ENCODE data around the gene CDKL1. TPM values are rescaled to one million over a fixed set of nuclear protein-coding genes. Genes with fewer than 3 reads are reported as not detected.

CDKL1 gene
- polyA plus RNA-seq, 1 of the 3 experiments (the other 2 are of a cell fraction) = 2.5 TPM

GRCh38 chr14:50363714-50364111 lies 33.0 kb downstream of the CDKL1 start:
- Histone ChIP-seq H3K4me2 (peak overlapping the region; percentile 40; the same call in 1 of the 2 replicates), H3K27me3 (ENCODE audit: insufficient read depth) (no peaks in the 10 kb centered on the region), H3K79me2 (ENCODE audit: insufficient read depth) (no peaks in the 10 kb centered on the region), H3K27ac (ENCODE audit: low read depth in 2 of 2, low read length in 1 of 2) (peak overlapping the region in 1 of 2 experiments; percentile 18; a peak in 2 of 4 replicates), H3K4me3 (ENCODE audit: low read depth in 2 of 2, low read length in 1 of 2) (no peak overlapping the region), H2AFZ (ENCODE audit: low read depth) (peak overlapping the region; percentile 63; the same call in 1 of the 2 replicates), H4K20me1 (ENCODE audit: insufficient read depth) (no peaks in the 10 kb centered on the region), H3F3A (replicated peaks; ENCODE audit: insufficient read depth) (no peaks in the 10 kb centered on the region), H3K36me3 (replicated peaks in 1 of 2; ENCODE audit: control insufficient read depth in 1 of 2, insufficient read depth in 2 of 2, low read length in 1 of 2) (no peaks in the 10 kb centered on the region), H3K9ac (no peak overlapping the region), H3K9me3 (no peaks in the 10 kb centered on the region), H3K9me2 (no peaks in the 10 kb centered on the region), H3K4me1 (ENCODE audit: control insufficient read depth in 1 of 2, insufficient read depth in 2 of 2, low read depth in 1 of 2, low read length in 1 of 2) (no peaks in the 10 kb centered on the region)
- TF ChIP-seq FOXM1 (IDR thresholded peaks at IDR 0.05; ENCODE audit: low read depth) = no peak
- TF ChIP-seq, protein P1, sequence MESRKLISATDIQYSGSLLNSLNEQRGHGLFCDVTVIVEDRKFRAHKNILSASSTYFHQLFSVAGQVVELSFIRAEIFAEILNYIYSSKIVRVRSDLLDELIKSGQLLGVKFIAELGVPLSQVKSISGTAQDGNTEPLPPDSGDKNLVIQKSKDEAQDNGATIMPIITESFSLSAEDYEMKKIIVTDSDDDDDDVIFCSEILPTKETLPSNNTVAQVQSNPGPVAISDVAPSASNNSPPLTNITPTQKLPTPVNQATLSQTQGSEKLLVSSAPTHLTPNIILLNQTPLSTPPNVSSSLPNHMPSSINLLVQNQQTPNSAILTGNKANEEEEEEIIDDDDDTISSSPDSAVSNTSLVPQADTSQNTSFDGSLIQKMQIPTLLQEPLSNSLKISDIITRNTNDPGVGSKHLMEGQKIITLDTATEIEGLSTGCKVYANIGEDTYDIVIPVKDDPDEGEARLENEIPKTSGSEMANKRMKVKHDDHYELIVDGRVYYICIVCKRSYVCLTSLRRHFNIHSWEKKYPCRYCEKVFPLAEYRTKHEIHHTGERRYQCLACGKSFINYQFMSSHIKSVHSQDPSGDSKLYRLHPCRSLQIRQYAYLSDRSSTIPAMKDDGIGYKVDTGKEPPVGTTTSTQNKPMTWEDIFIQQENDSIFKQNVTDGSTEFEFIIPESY (IDR thresholded peaks at IDR 0.05; ENCODE audit: borderline replicate concordance, low read depth) = no peak
- no peak for TF ChIP-seq CTCF (IDR thresholded peaks at IDR 0.05)
- TF ChIP-seq TEAD4 (IDR thresholded peaks at IDR 0.05; ENCODE audit: borderline replicate concordance, insufficient read depth) = no peak
- TF ChIP-seq GABPA (IDR thresholded peaks at IDR 0.05; ENCODE audit: low read depth) = no peak
- TF ChIP-seq, protein P2, sequence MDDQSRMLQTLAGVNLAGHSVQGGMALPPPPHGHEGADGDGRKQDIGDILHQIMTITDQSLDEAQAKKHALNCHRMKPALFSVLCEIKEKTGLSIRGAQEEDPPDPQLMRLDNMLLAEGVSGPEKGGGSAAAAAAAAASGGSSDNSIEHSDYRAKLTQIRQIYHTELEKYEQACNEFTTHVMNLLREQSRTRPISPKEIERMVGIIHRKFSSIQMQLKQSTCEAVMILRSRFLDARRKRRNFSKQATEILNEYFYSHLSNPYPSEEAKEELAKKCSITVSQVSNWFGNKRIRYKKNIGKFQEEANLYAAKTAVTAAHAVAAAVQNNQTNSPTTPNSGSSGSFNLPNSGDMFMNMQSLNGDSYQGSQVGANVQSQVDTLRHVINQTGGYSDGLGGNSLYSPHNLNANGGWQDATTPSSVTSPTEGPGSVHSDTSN (IDR thresholded peaks at IDR 0.05) = no peak
- TF ChIP-seq NRF1 (IDR thresholded peaks at IDR 0.05; ENCODE audit: low read depth, low read length) = no peak
- TF ChIP-seq ELF1 (IDR thresholded peaks at IDR 0.05) = no peak
- no peak for TF ChIP-seq RAD21 (IDR thresholded peaks at IDR 0.05; ENCODE audit: low read length)
- no peak for TF ChIP-seq MEF2A (IDR thresholded peaks at IDR 0.05; ENCODE audit: borderline replicate concordance, low read depth)
- ChIA-PET POLR2A (no interaction called here), CTCF (no interaction called here)
- WGBS (ENCODE audit: low lambda C conversion rate) = 92% methylated on average over 4 of the region's 4 CpGs
- no peak for DNase-seq

- Histone ChIP-seq H3F3A (replicated peaks; ENCODE audit: insufficient read depth) (no peaks in the 10 kb centered on the region), H3K27ac (ENCODE audit: low read depth in 2 of 2, low read length in 1 of 2) (peak overlapping the region in 1 of 2 experiments; percentile 18; a peak in 2 of 4 replicates), H3K9ac (no peak overlapping the region), H3K4me1 (ENCODE audit: control insufficient read depth in 1 of 2, insufficient read depth in 2 of 2, low read depth in 1 of 2, low read length in 1 of 2) (no peaks in the 10 kb centered on the region), H2AFZ (ENCODE audit: low read depth) (peak overlapping the region; percentile 63), H3K4me2 (peak overlapping the region; percentile 40; the same call in 1 of the 2 replicates), H3K9me3 (no peaks in the 10 kb centered on the region), H3K36me3 (replicated peaks in 1 of 2; ENCODE audit: control insufficient read depth in 1 of 2, insufficient read depth in 2 of 2, low read length in 1 of 2) (no peaks in the 10 kb centered on the region), H4K20me1 (ENCODE audit: insufficient read depth) (no peaks in the 10 kb centered on the region), H3K9me2 (no peaks in the 10 kb centered on the region), H3K27me3 (ENCODE audit: insufficient read depth) (no peaks in the 10 kb centered on the region), H3K4me3 (ENCODE audit: low read depth in 2 of 2, low read length in 1 of 2) (no peak overlapping the region), H3K79me2 (ENCODE audit: insufficient read depth) (no peaks in the 10 kb centered on the region)
- POLR2A ChIA-PET = no interaction called here
- CTCF ChIA-PET = no interaction called here
- DNase-seq = no peak
- 90% methylated on average over 14 of the region's 14 CpGs for WGBS (ENCODE audit: low lambda C conversion rate)
- TF ChIP-seq IRF3 (IDR thresholded peaks at IDR 0.05; ENCODE audit: low read depth, low read length) = no peak
- TF ChIP-seq EP300 (IDR thresholded peaks at IDR 0.05; ENCODE audit: borderline replicate concordance in 1 of 2, low read depth in 1 of 2, low read length in 1 of 2) = no peak
- TF ChIP-seq, protein P3, sequence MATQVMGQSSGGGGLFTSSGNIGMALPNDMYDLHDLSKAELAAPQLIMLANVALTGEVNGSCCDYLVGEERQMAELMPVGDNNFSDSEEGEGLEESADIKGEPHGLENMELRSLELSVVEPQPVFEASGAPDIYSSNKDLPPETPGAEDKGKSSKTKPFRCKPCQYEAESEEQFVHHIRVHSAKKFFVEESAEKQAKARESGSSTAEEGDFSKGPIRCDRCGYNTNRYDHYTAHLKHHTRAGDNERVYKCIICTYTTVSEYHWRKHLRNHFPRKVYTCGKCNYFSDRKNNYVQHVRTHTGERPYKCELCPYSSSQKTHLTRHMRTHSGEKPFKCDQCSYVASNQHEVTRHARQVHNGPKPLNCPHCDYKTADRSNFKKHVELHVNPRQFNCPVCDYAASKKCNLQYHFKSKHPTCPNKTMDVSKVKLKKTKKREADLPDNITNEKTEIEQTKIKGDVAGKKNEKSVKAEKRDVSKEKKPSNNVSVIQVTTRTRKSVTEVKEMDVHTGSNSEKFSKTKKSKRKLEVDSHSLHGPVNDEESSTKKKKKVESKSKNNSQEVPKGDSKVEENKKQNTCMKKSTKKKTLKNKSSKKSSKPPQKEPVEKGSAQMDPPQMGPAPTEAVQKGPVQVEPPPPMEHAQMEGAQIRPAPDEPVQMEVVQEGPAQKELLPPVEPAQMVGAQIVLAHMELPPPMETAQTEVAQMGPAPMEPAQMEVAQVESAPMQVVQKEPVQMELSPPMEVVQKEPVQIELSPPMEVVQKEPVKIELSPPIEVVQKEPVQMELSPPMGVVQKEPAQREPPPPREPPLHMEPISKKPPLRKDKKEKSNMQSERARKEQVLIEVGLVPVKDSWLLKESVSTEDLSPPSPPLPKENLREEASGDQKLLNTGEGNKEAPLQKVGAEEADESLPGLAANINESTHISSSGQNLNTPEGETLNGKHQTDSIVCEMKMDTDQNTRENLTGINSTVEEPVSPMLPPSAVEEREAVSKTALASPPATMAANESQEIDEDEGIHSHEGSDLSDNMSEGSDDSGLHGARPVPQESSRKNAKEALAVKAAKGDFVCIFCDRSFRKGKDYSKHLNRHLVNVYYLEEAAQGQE (IDR thresholded peaks at IDR 0.05; ENCODE audit: low read depth, low read length) = no peak
- TF ChIP-seq ELF1 (IDR thresholded peaks at IDR 0.05) = no peak
- TF ChIP-seq GABPA (IDR thresholded peaks at IDR 0.05; ENCODE audit: low read depth) = no peak
- no peak for TF ChIP-seq POLR2AphosphoS5 (IDR thresholded peaks at IDR 0.05; ENCODE audit: low read depth, low read length)
- no peak for TF ChIP-seq SIN3A (IDR thresholded peaks at IDR 0.05; ENCODE audit: borderline replicate concordance, low read depth, low read length)
- TF ChIP-seq FOSL2 (IDR thresholded peaks at IDR 0.05; ENCODE audit: borderline replicate concordance, low read depth) = no peak
Measured at GRCh38 chr14:50362764-50363713, 33.6 kb downstream of the CDKL1 start.
